SW 1271 (cell line): Measurements from ENCODE around the gene CEP104.

Experiments used
- DNase-seq, 2 experiments: peaks; one replicate each; lab custom pipeline; 2025; lab: John Stamatoyannopoulos, UW

CEP104 gene

GRCh38 chr1:3868464-3869006, 11.5 kb upstream of the CEP104 start:
- DNase-seq: no peak

- DNase-seq: no peak
Observed at GRCh38 chr1:3865606-3866160, 8.7 kb upstream of the CEP104 start.

GRCh38 chr1:3864884-3865283, 7.9 kb upstream of the CEP104 start:
- DNase-seq: no peak

GRCh38 chr1:3863231-3863935, 6.4 kb upstream of the CEP104 start:
- no peak for DNase-seq

GRCh38 chr1:3858231-3858981, 1.4 kb upstream of the CEP104 start:
- DNase-seq: no peak

- no peak for DNase-seq
Observed at GRCh38 chr1:3857791-3858129, 749 bp upstream of the CEP104 start.

GRCh38 chr1:3852711-3853485, 4.1 kb downstream of the CEP104 start:
- DNase-seq: no peak

- no peak for DNase-seq
Observed at GRCh38 chr1:3852091-3852490, 4.9 kb downstream of the CEP104 start.

- no peak for DNase-seq
Observed at GRCh38 chr1:3851292-3851691, 5.7 kb downstream of the CEP104 start.

- no peak for DNase-seq
Observed at GRCh38 chr1:3850857-3851256, 6.2 kb downstream of the CEP104 start.

GRCh38 chr1:3847081-3847480, 9.9 kb downstream of the CEP104 start:
- DNase-seq: no peak

- no peak for DNase-seq
Observed at GRCh38 chr1:3846541-3846940, 10.5 kb downstream of the CEP104 start.

GRCh38 chr1:3842912-3843311, 14.1 kb downstream of the CEP104 start:
- DNase-seq: no peak

- no peak for DNase-seq
Observed at GRCh38 chr1:3841491-3841890, 15.5 kb downstream of the CEP104 start.

- DNase-seq: no peak
Observed at GRCh38 chr1:3838788-3839187, 18.2 kb downstream of the CEP104 start.

GRCh38 chr1:3837685-3838084, 19.3 kb downstream of the CEP104 start:
- DNase-seq: no peak

- DNase-seq: no peak
Observed at GRCh38 chr1:3837200-3837599, 19.8 kb downstream of the CEP104 start.

GRCh38 chr1:3836421-3836820, 20.6 kb downstream of the CEP104 start:
- no peak for DNase-seq

- DNase-seq: no peak
Observed at GRCh38 chr1:3834701-3835100, 22.3 kb downstream of the CEP104 start.

- DNase-seq: no peak
Observed at GRCh38 chr1:3831689-3832088, 25.3 kb downstream of the CEP104 start.

- no peak for DNase-seq
Observed at GRCh38 chr1:3828391-3828790, 28.6 kb downstream of the CEP104 start.

GRCh38 chr1:3827813-3828307, 29.2 kb downstream of the CEP104 start:
- no peak for DNase-seq
